ENCODE measurements around the gene MATN4. TPM values are rescaled to one million over a fixed set of nuclear protein-coding genes. Genes with fewer than 3 reads are reported as not detected.

Gene MATN4
- total and polyA plus RNA-seq, 2 of the 13 experiments (the other 11 are each of a cell fraction or from before 2014, with no cell fraction given), result not detected

DNA sequence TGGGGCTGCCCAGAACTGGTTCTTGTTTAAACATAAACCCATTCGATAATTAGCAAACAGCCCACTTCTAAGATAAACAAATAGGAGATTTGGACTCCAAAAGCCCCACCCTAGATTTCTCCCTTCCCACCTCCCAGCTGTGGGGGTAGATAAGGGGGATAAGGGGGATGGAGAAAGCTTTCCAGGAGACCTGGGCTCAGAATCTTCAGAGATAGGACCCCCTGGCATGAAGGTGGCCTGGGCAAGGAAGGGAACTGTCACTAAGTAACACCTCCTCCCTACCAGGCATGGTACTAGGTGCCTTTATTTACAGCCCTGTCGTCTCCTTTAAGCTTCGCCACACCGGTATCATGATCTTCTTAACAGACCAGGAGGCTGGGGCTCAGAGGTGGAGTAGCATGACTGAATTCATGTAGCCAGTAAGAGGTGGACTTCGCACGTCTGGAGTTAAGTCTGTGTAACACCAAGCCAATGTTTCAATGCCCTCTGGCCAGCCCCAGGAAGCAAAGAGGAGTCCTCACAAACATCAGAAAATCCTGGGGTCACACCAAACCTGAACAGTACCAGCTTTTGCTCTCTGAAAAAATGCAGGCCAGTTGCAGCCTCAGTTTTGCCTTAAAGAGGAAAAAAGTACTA, 35.6 kb upstream of the MATN4 start (continued):
- TF ChIP-seq ZNF33A (CRISPR knock-in tag; IDR thresholded peaks at IDR 0.05; ENCODE audit: borderline replicate concordance), result no peak
- TF ChIP-seq, protein P1, sequence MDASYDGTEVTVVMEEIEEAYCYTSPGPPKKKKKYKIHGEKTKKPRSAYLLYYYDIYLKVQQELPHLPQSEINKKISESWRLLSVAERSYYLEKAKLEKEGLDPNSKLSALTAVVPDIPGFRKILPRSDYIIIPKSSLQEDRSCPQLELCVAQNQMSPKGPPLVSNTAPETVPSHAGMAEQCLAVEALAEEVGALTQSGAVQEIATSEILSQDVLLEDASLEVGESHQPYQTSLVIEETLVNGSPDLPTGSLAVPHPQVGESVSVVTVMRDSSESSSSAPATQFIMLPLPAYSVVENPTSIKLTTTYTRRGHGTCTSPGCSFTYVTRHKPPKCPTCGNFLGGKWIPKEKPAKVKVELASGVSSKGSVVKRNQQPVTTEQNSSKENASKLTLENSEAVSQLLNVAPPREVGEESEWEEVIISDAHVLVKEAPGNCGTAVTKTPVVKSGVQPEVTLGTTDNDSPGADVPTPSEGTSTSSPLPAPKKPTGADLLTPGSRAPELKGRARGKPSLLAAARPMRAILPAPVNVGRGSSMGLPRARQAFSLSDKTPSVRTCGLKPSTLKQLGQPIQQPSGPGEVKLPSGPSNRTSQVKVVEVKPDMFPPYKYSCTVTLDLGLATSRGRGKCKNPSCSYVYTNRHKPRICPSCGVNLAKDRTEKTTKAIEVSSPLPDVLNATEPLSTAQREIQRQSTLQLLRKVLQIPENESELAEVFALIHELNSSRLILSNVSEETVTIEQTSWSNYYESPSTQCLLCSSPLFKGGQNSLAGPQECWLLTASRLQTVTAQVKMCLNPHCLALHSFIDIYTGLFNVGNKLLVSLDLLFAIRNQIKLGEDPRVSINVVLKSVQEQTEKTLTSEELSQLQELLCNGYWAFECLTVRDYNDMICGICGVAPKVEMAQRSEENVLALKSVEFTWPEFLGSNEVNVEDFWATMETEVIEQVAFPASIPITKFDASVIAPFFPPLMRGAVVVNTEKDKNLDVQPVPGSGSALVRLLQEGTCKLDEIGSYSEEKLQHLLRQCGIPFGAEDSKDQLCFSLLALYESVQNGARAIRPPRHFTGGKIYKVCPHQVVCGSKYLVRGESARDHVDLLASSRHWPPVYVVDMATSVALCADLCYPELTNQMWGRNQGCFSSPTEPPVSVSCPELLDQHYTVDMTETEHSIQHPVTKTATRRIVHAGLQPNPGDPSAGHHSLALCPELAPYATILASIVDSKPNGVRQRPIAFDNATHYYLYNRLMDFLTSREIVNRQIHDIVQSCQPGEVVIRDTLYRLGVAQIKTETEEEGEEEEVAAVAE (CRISPR knock-in tag; IDR thresholded peaks at IDR 0.05; ENCODE audit: borderline replicate concordance), result no peak
- TF ChIP-seq ZNF143 (CRISPR knock-in tag; IDR thresholded peaks at IDR 0.05), result no peak; the same call in 1 of the 2 replicates
- peak; percentile 32; the same call in 1 of the 2 replicates for TF ChIP-seq HMG20B (CRISPR knock-in tag; conservative IDR thresholded peaks at IDR 0.05)
- no peak for TF ChIP-seq HOXA9 (CRISPR knock-in tag; IDR thresholded peaks at IDR 0.05; ENCODE audit: borderline replicate concordance)
- TF ChIP-seq NFIC (IDR thresholded peaks at IDR 0.05; ENCODE audit: low read length), result no peak; the same call in 1 of the 2 replicates
- TF ChIP-seq, protein P2, sequence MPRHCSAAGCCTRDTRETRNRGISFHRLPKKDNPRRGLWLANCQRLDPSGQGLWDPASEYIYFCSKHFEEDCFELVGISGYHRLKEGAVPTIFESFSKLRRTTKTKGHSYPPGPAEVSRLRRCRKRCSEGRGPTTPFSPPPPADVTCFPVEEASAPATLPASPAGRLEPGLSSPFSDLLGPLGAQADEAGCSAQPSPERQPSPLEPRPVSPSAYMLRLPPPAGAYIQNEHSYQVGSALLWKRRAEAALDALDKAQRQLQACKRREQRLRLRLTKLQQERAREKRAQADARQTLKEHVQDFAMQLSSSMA (CRISPR knock-in tag; IDR thresholded peaks at IDR 0.05), result no peak
- no peak for TF ChIP-seq ZNF841 (CRISPR knock-in tag; IDR thresholded peaks at IDR 0.05; ENCODE audit: borderline replicate concordance)
- TF ChIP-seq HDAC2 (CRISPR knock-in tag; IDR thresholded peaks at IDR 0.05), result peak; percentile 25; the same call in 1 of the 2 replicates
- TF ChIP-seq ARNTL (CRISPR knock-in tag; IDR thresholded peaks at IDR 0.05), result no peak; the same call in 1 of the 2 replicates
- TF ChIP-seq, protein P3, sequence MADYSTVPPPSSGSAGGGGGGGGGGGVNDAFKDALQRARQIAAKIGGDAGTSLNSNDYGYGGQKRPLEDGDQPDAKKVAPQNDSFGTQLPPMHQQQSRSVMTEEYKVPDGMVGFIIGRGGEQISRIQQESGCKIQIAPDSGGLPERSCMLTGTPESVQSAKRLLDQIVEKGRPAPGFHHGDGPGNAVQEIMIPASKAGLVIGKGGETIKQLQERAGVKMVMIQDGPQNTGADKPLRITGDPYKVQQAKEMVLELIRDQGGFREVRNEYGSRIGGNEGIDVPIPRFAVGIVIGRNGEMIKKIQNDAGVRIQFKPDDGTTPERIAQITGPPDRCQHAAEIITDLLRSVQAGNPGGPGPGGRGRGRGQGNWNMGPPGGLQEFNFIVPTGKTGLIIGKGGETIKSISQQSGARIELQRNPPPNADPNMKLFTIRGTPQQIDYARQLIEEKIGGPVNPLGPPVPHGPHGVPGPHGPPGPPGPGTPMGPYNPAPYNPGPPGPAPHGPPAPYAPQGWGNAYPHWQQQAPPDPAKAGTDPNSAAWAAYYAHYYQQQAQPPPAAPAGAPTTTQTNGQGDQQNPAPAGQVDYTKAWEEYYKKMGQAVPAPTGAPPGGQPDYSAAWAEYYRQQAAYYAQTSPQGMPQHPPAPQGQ (CRISPR knock-in tag; IDR thresholded peaks at IDR 0.05; ENCODE audit: borderline replicate concordance), result no peak; the same call in 1 of the 2 replicates
- no peak for TF ChIP-seq ZNF780A (CRISPR knock-in tag; IDR thresholded peaks at IDR 0.05)
- no peak; the same call in 1 of the 2 replicates for TF ChIP-seq ZNF430 (CRISPR knock-in tag; IDR thresholded peaks at IDR 0.05)
- TF ChIP-seq FIP1L1 (IDR thresholded peaks at IDR 0.05; ENCODE audit: borderline replicate concordance, insufficient read depth, low read depth, low read length), result no peak
- TF ChIP-seq, protein P4, sequence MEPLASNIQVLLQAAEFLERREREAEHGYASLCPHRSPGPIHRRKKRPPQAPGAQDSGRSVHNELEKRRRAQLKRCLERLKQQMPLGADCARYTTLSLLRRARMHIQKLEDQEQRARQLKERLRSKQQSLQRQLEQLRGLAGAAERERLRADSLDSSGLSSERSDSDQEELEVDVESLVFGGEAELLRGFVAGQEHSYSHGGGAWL (CRISPR knock-in tag; IDR thresholded peaks at IDR 0.05), result peak; percentile 19; the same call in 1 of the 2 replicates
- TF ChIP-seq, protein P5, sequence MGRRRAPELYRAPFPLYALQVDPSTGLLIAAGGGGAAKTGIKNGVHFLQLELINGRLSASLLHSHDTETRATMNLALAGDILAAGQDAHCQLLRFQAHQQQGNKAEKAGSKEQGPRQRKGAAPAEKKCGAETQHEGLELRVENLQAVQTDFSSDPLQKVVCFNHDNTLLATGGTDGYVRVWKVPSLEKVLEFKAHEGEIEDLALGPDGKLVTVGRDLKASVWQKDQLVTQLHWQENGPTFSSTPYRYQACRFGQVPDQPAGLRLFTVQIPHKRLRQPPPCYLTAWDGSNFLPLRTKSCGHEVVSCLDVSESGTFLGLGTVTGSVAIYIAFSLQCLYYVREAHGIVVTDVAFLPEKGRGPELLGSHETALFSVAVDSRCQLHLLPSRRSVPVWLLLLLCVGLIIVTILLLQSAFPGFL (CRISPR knock-in tag; IDR thresholded peaks at IDR 0.05), result no peak
- no peak for TF ChIP-seq THYN1 (CRISPR knock-in tag; IDR thresholded peaks at IDR 0.05; ENCODE audit: borderline replicate concordance, low read depth)
- TF ChIP-seq ZNF614 (CRISPR knock-in tag; IDR thresholded peaks at IDR 0.05; ENCODE audit: borderline replicate concordance), result 0 out of 2 replicates have a peak, but pooled peaks have one; percentile 3
- no peak for TF ChIP-seq ZNF10 (CRISPR knock-in tag; IDR thresholded peaks at IDR 0.05; ENCODE audit: borderline replicate concordance, low read depth)
